Lung (tissue), 12 donors: ENCODE results near the gene CAMSAP2. TPM values are rescaled to one million over a fixed set of nuclear protein-coding genes. Genes with fewer than 3 reads are reported as not detected.
A peak's percentile ranks its signal among the peaks of the same experiment; 100 is the strongest.

Source experiments
- ATAC-seq: fragments of 200-7000 bp; cut with Tn5 transposase; one replicate; pipeline ENCODE4 v1.9.1; 2020; ENCODE audit warnings: moderate number of reproducible peaks; ENCODE audit not compliant: insufficient read depth, low FRiP score
- DNase-seq, 3 donors: peaks; one replicate each; pipeline ENCODE4 v3.0.0-alpha.2; 2013 to 2017
- H3K27ac ChIP-seq, 2 donors: one replicate each; pipeline ENCODE4 v1.5.1; 2013; ENCODE audit warnings: mild to moderate bottlenecking in 2 of 2, moderate library complexity in 2 of 2, control low read depth in 1 of 2, inconsistent platforms in 1 of 2, low read depth in 1 of 2, low read length in 1 of 2
- H3K27me3 ChIP-seq, 3 donors: one replicate each; pipeline ENCODE4 v1.5.1; 2013; ENCODE audit warnings: low read length in 2 of 3; ENCODE audit not compliant: control insufficient read depth in 3 of 3, insufficient read depth in 3 of 3
- H3K36me3 ChIP-seq, 4 donors: one replicate each; pipeline ENCODE4 v1.5.1; 2013; ENCODE audit warnings: low read length in 4 of 4, mild to moderate bottlenecking in 1 of 4, moderate library complexity in 1 of 4; ENCODE audit not compliant: control insufficient read depth in 4 of 4, insufficient read depth in 4 of 4
- H3K4me1 ChIP-seq, 5 donors: one replicate each; pipeline ENCODE4 v1.5.1; 2013; ENCODE audit warnings: low read length in 5 of 5, mild to moderate bottlenecking in 2 of 5, moderate library complexity in 1 of 5; ENCODE audit not compliant: control insufficient read depth in 5 of 5, insufficient read depth in 5 of 5
- H3K4me3 ChIP-seq: one replicate; pipeline ENCODE4 v1.5.1; 2013; ENCODE audit warnings: mild to moderate bottlenecking, control low read depth, moderate library complexity
- H3K9ac ChIP-seq, 2 donors: one replicate each; pipeline ENCODE4 v1.5.1; 2013; ENCODE audit warnings: low read length in 2 of 2, control low read depth in 1 of 2; ENCODE audit not compliant: insufficient read depth in 1 of 2
- H3K9me3 ChIP-seq, 4 donors: one replicate each; pipeline ENCODE4 v1.5.1; 2013; ENCODE audit warnings: low read length in 3 of 4, mild to moderate bottlenecking in 1 of 4, moderate library complexity in 1 of 4; ENCODE audit not compliant: control insufficient read depth in 4 of 4, insufficient read depth in 3 of 4
- CTCF ChIP-seq: IDR thresholded peaks from 2 replicates; pipeline ENCODE4 v1.5.1; 2012; ENCODE audit warnings: mild to moderate bottlenecking; ENCODE audit errors: control extremely low read depth, extremely low read depth
- WGBS, 2 donors: extraction: QIAGEN DNeasy Blood & Tissue Kit; methylation state at CpG; one replicate each; pipeline ENCODE4 v1.1.7; 2013; 5-methylcytosine and 5-hydroxymethylcytosine counted together
- polyA plus RNA-seq, 2 donors: library from polyadenylated mRNA; stranded (reverse); fragments of 200-250 nt; gene quantifications; one replicate each; pipeline ENCODE4 v1.2.1, GENCODE V29; 2013
- total RNA-seq, 2 donors: library from RNA; depleted of rRNA in 1 of 2; stranded (reverse); fragments of >200 nt in 1 of 2; gene quantifications; one replicate each; pipeline ENCODE4 v1.2.1, GENCODE V29; 2014 to 2021
- donor health status: control.
- donor health status: control.
- donor health status: Bipolar disorder and iron deficiency.
- donor health status: healthy.
- donor health status: DM: yes; HTN: yes; CAD: no.

Gene CAMSAP2
- total and polyA plus RNA-seq, 4 donors = 8.0 to 51.8 (median 16.6) TPM

- Histone ChIP-seq H3K4me3 (no peak overlapping the region), H3K9me3 (peaks cover 0 to 6% (median 0%) of the 10 kb centered on the region in 4 donors), H3K27me3 (peaks cover 6 to 55% (median 28%) of the 10 kb centered on the region in 3 donors), H3K36me3 (no peaks in the 10 kb centered on the region), H3K9ac (no peak overlapping the region), H3K27ac (no peak overlapping the region), H3K4me1 (peaks cover 0 to 16% (median 8%) of the 10 kb centered on the region in 5 donors)
- ATAC-seq (no peak), DNase-seq (peak; percentile 23 to 71 (median 33))
- no peak for TF ChIP-seq CTCF
- 8 to 11% methylated on average over 55 to 61 of the region's 61 CpGs for WGBS, 2 donors
Observed at GRCh38 chr1:200873116-200873670, 134.5 kb downstream of the CAMSAP2 start.

- Histone ChIP-seq H3K27ac (no peak overlapping the region), H3K4me1 (peaks cover 0 to 16% (median 8%) of the 10 kb centered on the region in 5 donors), H3K9ac (no peak overlapping the region), H3K4me3 (peak overlapping the region; percentile 19), H3K36me3 (no peaks in the 10 kb centered on the region), H3K27me3 (peaks cover 6 to 53% (median 28%) of the 10 kb centered on the region in 3 donors), H3K9me3 (peaks cover 0 to 6% (median 0%) of the 10 kb centered on the region in 4 donors)
- no peak for ATAC-seq
- WGBS, 2 donors = 13 to 20% methylated on average over 65 to 66 of the region's 66 CpGs
- DNase-seq = no peak
- TF ChIP-seq CTCF = no peak
Observed at GRCh38 chr1:200873671-200874397, 135.1 kb downstream of the CAMSAP2 start.

- no peak overlapping the region for H3K27ac ChIP-seq
- TF ChIP-seq CTCF = no peak
- DNase-seq = no peak
- H3K36me3 ChIP-seq = no peaks in the 10 kb centered on the region
- no peak for ATAC-seq
- H3K4me1 ChIP-seq = peaks cover 0 to 16% (median 8%) of the 10 kb centered on the region in 5 donors
- 86 to 92% methylated on average over 6 of the region's 6 CpGs for WGBS, 2 donors
- H3K4me3 ChIP-seq = no peak overlapping the region
- peaks cover 0 to 6% (median 0%) of the 10 kb centered on the region in 4 donors for H3K9me3 ChIP-seq
- peaks cover 6 to 53% (median 28%) of the 10 kb centered on the region in 3 donors for H3K27me3 ChIP-seq
- no peak overlapping the region for H3K9ac ChIP-seq
Observed at GRCh38 chr1:200874694-200875093, 136.0 kb downstream of the CAMSAP2 start.
